NCI-H82 treated with DMSO at 0.1 percent for 48 hours (cell line): ENCODE measurements around the gene KLK4.
"Not testable (repeated sequence)": the region's sequence is repeated elsewhere in the genome, so short reads cannot be mapped to it uniquely, and the experiment has no call there.

Experiments used
- DNase-seq: peaks from one replicate; lab custom pipeline; 2025; ENCODE audit not compliant: unreplicated experiment; lab: John Stamatoyannopoulos, UW

KLK4 gene

DNA sequence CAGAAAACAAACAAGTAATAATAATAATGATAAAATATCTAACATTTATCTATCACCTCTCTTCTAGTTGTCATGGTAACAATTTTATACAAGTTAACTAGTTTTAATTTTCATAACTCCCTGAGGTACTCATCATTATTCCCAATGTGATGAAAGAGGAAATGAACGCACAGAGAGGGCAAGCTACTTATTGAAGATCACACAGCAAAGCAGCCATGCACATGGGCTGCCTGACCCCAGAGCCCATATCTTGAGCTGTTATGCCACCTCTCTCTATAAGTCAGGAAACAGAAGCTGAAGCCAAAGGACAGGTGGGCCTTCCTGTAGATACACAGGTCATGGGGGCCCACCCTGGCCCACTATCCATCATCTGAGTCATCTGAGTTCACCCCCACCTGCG is 4.9 kb upstream of the KLK4 start:
- DNase-seq = no peak

DNA sequence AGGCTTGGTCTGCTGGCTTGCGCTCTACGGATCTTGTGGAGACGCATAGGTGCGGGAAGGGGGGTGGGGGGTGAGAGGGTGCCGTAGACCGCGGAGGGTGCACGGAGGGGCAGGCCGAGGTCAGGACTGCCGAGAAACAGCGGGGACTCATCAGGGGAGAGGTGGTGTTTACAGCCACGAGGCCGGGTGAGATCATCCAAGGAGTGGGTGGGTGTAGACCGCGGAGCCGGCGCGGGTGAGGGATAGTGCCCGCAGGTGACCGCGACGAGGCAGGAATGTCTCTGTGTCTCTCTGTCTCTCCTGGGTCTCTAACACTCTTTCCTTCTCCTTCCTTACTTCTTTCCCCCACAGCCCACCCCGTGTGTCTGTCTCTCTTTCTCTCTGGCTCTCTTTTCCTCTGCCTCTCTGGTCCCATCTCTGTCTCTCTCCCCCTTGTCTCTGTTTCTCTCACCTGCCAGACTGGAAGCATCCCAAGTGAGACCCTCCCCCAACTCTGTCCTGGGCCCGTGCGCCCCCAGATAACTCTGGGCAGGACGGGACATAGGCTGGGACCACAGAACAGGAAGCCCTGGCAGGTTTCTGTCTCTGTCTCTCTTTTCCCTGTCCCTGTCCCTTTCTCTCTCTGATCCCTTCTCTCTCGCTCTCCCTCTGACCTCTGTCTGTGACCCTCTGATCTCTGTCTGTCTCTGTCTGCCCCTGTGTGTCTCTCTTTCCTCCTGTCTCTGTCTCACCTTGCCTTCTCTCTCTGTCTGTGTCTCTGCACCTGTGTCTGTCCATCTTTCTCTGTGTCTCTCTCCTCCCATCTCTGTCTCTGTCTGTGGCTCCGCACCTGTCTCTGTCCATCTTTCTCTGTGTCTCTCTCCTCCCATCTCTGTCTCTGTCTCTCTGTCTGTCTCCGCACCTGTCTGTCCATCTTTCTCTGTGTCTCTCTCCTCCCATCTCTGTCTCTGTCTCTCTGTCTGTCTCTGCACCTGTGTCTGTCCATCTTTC is 1.8 kb upstream of the KLK4 start:
- DNase-seq = no peak

DNA sequence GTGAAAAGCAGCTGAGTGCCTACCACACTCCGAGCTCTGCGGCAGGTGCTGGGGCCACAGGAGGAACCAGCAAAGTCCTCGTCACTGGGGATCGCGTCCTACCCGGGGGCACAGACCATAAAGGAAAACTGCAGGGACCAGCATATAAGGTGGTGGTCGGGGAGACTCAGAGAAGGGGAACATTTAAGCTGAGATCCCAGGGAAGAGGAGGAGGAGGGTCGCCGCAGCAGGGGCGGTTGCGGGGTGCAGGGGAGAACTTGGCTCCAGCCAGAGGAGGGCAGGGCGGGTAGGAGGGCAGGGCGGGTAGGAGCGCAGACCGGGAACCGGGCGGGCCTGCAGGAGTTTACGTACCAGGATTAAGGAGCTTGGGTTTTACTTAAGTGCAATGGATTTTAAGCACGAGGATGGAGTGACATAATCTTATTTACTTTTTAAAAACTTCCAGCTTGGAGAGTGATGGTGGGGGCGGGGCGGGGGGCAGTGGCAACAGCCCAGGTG is 956 bp upstream of the KLK4 start:
- DNase-seq = no peak

GRCh38 chr19:50910722-50911121 is 473 bp downstream of the KLK4 start:
- no peak for DNase-seq

- DNase-seq = no peak
These were observed 1.7 kb downstream of the KLK4 start for GRCh38 chr19:50909240-50910070.

GRCh38 chr19:50908336-50908735 is 2.9 kb downstream of the KLK4 start:
- DNase-seq = no peak

- DNase-seq = no peak
These were observed 5.0 kb downstream of the KLK4 start for GRCh38 chr19:50906217-50906616.

DNA sequence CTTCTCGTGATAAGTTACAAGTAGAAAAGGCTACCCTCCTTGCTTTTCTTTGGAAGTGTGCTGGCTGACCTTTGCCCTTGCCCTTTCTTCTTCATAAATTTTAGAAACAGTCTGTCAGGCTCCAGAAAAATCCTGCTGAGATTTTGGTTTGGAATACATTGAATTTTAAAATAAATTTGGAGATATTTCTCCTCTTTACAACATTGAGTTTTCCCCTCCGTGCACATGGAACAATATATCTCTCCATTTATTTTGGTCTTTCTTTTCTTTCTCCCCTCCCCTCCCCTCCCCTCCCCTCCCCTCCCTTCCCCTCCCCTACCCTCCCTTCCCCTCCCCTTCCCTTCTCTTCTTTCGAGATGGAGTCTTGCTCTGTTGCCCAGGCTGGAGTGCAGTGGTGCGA is 8.6 kb downstream of the KLK4 start:
- DNase-seq = no peak

DNA sequence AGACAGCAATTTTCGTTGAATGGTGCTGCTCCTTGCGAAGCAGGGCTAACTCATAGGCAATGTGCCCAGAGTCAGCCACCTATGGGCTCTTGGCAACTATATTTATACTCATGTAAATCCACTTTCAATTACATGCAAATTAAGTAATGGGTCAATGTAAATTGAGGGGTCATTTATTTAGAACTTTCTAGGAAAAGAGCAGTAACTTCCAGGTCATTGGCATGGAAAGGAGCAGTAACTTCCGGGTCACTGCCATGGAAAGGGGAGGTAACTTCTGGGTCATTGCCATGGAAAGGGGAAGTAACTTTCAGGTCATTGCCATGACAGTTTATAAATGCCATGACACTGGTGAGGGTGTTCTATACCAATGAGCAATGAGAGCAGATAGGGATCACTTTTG is 11.6 kb downstream of the KLK4 start:
- DNase-seq = no peak

- no peak for DNase-seq
These were observed 13.2 kb downstream of the KLK4 start for GRCh38 chr19:50898018-50898417.

DNA sequence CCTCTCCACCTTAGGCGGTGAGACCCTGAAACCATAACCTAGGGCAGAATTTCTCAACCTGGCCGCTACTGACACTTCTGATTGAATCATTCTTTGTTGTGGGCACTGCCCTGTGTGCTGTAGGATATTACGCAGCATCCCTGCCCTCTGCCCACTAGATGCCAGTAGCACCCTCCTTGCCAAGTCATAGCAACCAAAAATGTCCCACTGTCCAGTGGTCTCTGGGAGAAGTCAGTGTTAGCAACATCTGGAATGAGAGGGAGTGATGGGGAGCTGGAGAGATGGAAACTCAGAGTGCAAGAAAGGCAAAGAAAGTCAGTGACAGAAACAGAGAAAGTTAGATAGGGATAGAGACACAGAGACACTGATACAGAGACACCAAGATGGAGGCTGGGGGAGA is 13.6 kb downstream of the KLK4 start:
- DNase-seq = no peak

- DNase-seq = no peak
These were observed 14.0 kb downstream of the KLK4 start for GRCh38 chr19:50897191-50897607.

GRCh38 chr19:50896591-50897190 is 14.5 kb downstream of the KLK4 start:
- DNase-seq = no peak

GRCh38 chr19:50896089-50896590 is 15.1 kb downstream of the KLK4 start:
- not testable (repeated sequence) for DNase-seq

GRCh38 chr19:50894478-50895356 is 16.5 kb downstream of the KLK4 start:
- no peak for DNase-seq

- no peak for DNase-seq
These were observed 18.0 kb downstream of the KLK4 start for GRCh38 chr19:50893047-50893736.

DNA sequence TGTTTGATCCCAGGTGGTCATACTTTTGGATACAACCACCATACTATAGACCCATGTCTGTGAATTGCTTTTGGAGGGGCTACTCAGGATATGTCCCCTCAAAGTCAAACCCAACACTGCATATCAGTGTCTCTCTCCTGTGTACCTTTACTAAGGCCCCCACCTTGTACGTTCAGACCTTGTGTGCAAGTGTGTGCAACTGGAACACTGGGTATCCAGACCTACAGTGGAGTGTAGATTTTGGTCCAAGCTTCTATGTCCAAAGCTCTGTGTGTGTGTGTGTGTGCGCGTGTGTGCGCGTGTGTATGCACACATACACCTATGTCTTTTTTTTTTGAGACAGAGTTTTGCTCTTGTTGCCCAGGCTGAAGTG is 20.0 kb downstream of the KLK4 start:
- no peak for DNase-seq

- no peak for DNase-seq
These were observed 20.6 kb downstream of the KLK4 start for GRCh38 chr19:50890422-50891252.

DNA sequence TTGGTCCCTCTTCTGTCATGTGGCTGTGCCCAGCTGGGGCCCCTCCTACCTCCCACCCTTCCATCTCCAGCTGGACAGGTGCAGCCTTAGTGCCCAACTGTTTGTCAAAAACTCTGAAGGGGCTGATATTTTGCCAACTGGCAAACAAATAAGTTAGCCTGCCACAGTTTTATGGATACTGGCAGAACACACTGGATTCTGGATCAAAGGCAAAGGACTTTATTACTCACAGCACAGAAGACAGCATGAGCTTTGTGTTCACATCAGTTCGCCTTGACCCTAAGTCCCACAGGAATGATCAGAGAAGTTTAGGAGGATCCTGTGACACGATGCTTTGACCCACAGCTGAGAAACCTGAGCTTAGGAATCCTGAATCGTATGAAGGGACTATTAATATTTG is 21.6 kb downstream of the KLK4 start:
- no peak for DNase-seq
